Kidney (tissue), 14 donors: ENCODE measurements around the gene TXNDC5. TPM values are rescaled to one million over a fixed set of nuclear protein-coding genes. Genes with fewer than 3 reads are reported as not detected.
A peak's percentile ranks its signal among the peaks of the same experiment; 100 is the strongest.

ENCODE experiments used
- DNase-seq, 5 donors: peaks; one replicate each; pipeline ENCODE4 v3.0.0-alpha.2; 2013 to 2020
- FAIRE-seq: peaks from 2 replicates; lab custom pipeline; 2012; peaks lifted over from hg19 to GRCh38; lab: Jason Lieb, UNC
- H3K27ac ChIP-seq, 2 donors: one replicate each; pipeline ENCODE4 v1.7.0; 2013; ENCODE audit warnings: low read depth in 2 of 2, low read length in 2 of 2, inconsistent platforms in 1 of 2
- H3K27me3 ChIP-seq: one replicate; pipeline ENCODE4 v1.7.1; 2013; ENCODE audit warnings: low read length, inconsistent platforms; ENCODE audit not compliant: control insufficient read depth, insufficient read depth
- H3K36me3 ChIP-seq, 3 donors: one replicate each; pipeline versions ENCODE4 v1.7.0 to v1.7.1; 2013; ENCODE audit warnings: low read length in 3 of 3, control low read depth in 1 of 3, inconsistent platforms in 1 of 3; ENCODE audit not compliant: insufficient read depth in 3 of 3, control insufficient read depth in 2 of 3
- H3K4me1 ChIP-seq, 3 donors: one replicate each; pipeline versions ENCODE4 v1.7.0 to v1.7.1; 2013; ENCODE audit warnings: low read length in 3 of 3, inconsistent platforms in 1 of 3, low read depth in 1 of 3; ENCODE audit not compliant: control insufficient read depth in 2 of 3, insufficient read depth in 2 of 3
- H3K4me3 ChIP-seq, 3 donors: one replicate each; pipeline versions ENCODE4 v1.7.0 to v1.8.1; 2013; ENCODE audit warnings: low read length in 3 of 3, control low read depth in 1 of 3, inconsistent platforms in 1 of 3
- H3K9ac ChIP-seq, 3 donors: one replicate each; pipeline versions ENCODE4 v1.7.0 to v1.7.1; 2013; ENCODE audit warnings: low read length in 3 of 3, control low read depth in 1 of 3, inconsistent platforms in 1 of 3
- H3K9me3 ChIP-seq, 3 donors: one replicate each; pipeline versions ENCODE4 v1.7.0 to v1.7.1; 2013; ENCODE audit warnings: low read length in 3 of 3, control low read depth in 1 of 3, inconsistent platforms in 1 of 3; ENCODE audit not compliant: control insufficient read depth in 2 of 3, insufficient read depth in 1 of 3
- intact Hi-C: fragments of 100-400 bp; cut with DNase I; formaldehyde crosslinking; loops from one replicate; pipeline ENCODE4 v1.11.1; 2022
- polyA plus RNA-seq: library from polyadenylated mRNA; stranded (reverse); fragments of 350-450 nt; fragmentation: Illumina TruSeq; extraction: RNeasy Lipid Tissue Mini Kit (QIAGEN cat#74804); gene quantifications from one replicate; pipeline ENCODE4 v1.2.3, GENCODE V29; 2014; ENCODE audit warnings: low read depth, low replicate concordance; ENCODE audit not compliant: insufficient read depth
- total RNA-seq: library from RNA; stranded (reverse); fragmentation: NEBNext Ultra II Directional; extraction: Animal tissue kit (Norgen Biotek cat#: 25700); gene quantifications from one replicate; pipeline ENCODE4 v1.2.1, GENCODE V29; 2021
- TF ChIP-seq, protein P1 (sequence below): IDR thresholded peaks from 3 replicates; pipeline ENCODE4 v1.5.1; 2012; ENCODE audit warnings: mild to moderate bottlenecking, moderate library complexity, borderline replicate concordance; ENCODE audit not compliant: insufficient read depth; ENCODE audit errors: extremely low read depth
- donor health status: control.
- donor health status: control.
- donor health status: control.
- donor health status: control.
- donor health status: control.
- donor health status: DM: yes; HTN: yes; CAD: no.
- donor health status: Normal renal cell carcinoma (clear cell type).

TXNDC5 gene
- total and polyA plus RNA-seq, 2 donors from 2014 or later = 73.5 to 153 TPM

DNA sequence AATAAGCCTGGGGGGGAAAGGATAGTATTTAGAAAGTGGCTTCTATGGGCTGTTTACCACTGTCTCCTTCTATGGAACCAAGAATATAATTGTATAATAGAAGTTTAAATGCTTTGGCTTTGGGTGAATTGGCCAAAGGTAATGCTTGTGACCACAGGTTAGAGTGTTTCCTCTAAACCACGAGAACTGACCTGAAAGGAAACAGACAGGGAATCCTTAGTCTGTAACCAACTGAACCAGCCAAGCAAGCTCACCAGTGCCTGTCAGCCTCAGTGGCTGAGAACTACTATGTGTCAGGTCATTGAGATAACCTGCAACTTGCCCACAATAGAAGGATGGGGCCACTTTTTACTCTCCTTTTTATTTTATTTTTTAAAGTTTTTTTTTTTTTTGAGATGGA, 47.9 kb upstream of the TXNDC5 start:
- DNase-seq (no peak), FAIRE-seq (no peak)
- Histone ChIP-seq H3K9ac (no peak overlapping the region), H3K27ac (no peak overlapping the region), H3K36me3 (no peaks in the 10 kb centered on the region), H3K4me3 (no peak overlapping the region), H3K27me3 (no peaks in the 10 kb centered on the region), H3K9me3 (no peaks in the 10 kb centered on the region), H3K4me1 (no peaks in the 10 kb centered on the region)
- TF ChIP-seq, protein P1, sequence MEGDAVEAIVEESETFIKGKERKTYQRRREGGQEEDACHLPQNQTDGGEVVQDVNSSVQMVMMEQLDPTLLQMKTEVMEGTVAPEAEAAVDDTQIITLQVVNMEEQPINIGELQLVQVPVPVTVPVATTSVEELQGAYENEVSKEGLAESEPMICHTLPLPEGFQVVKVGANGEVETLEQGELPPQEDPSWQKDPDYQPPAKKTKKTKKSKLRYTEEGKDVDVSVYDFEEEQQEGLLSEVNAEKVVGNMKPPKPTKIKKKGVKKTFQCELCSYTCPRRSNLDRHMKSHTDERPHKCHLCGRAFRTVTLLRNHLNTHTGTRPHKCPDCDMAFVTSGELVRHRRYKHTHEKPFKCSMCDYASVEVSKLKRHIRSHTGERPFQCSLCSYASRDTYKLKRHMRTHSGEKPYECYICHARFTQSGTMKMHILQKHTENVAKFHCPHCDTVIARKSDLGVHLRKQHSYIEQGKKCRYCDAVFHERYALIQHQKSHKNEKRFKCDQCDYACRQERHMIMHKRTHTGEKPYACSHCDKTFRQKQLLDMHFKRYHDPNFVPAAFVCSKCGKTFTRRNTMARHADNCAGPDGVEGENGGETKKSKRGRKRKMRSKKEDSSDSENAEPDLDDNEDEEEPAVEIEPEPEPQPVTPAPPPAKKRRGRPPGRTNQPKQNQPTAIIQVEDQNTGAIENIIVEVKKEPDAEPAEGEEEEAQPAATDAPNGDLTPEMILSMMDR = no peak
- intact Hi-C loops = no loop called here

GRCh38 chr6:7956257-7956656, 45.7 kb upstream of the TXNDC5 start:
- H3K9ac ChIP-seq = no peak overlapping the region
- no peaks in the 10 kb centered on the region for H3K4me1 ChIP-seq
- peak; percentile 11 for FAIRE-seq
- no peaks in the 10 kb centered on the region for H3K36me3 ChIP-seq
- TF ChIP-seq, protein P1 = no peak
- H3K27ac ChIP-seq = no peak overlapping the region
- intact Hi-C loops = no loop called here
- H3K9me3 ChIP-seq = no peaks in the 10 kb centered on the region
- no peak for DNase-seq
- no peak overlapping the region for H3K4me3 ChIP-seq
- H3K27me3 ChIP-seq = no peaks in the 10 kb centered on the region

- no peaks in the 10 kb centered on the region for H3K9me3 ChIP-seq
- no peaks in the 10 kb centered on the region for H3K27me3 ChIP-seq
- H3K36me3 ChIP-seq = no peaks in the 10 kb centered on the region
- DNase-seq (no peak), FAIRE-seq (no peak)
- no peak overlapping the region for H3K27ac ChIP-seq
- intact Hi-C loops = no loop called here
- H3K9ac ChIP-seq = no peak overlapping the region
- H3K4me1 ChIP-seq = no peaks in the 10 kb centered on the region
- no peak overlapping the region for H3K4me3 ChIP-seq
- TF ChIP-seq, protein P1 = no peak
Observed at GRCh38 chr6:7954477-7955200, 44.1 kb upstream of the TXNDC5 start.

DNA sequence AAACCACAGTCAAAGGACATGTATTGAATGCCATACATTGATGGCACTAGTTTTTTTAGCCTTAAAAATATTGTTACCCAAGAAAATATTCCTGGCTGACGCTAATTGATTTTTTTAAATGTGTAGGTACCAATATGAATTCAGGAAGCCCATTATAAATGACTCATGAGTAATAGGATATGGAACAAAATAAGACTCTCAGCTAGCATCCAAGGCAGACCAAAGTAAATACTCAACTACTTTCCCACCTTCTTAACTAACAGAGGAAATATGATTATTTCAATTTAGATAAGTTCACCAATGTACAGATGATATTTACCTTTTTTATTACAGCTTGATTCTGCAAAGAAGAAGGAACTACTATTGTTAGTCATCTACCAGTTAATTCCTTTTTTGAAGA, 43.2 kb upstream of the TXNDC5 start:
- DNase-seq (no peak), FAIRE-seq (no peak)

More for the DNA sequence above, 43.2 kb upstream of the TXNDC5 start:
- Histone ChIP-seq H3K27ac (no peak overlapping the region), H3K4me1 (no peaks in the 10 kb centered on the region), H3K36me3 (no peaks in the 10 kb centered on the region), H3K9me3 (no peaks in the 10 kb centered on the region), H3K4me3 (no peak overlapping the region), H3K9ac (no peak overlapping the region), H3K27me3 (no peaks in the 10 kb centered on the region)
- intact Hi-C loops = no loop called here
- TF ChIP-seq, protein P1 = no peak
